B cell (primary cell): ENCODE measurements around the gene PRDM11. TPM values are rescaled to one million over a fixed set of nuclear protein-coding genes. Genes with fewer than 3 reads are reported as not detected.

ENCODE experiments used
- ATAC-seq: fragments of 200-7000 bp; cut with Tn5 transposase; one replicate; pipeline ENCODE4 v1.10.0; 2021; ENCODE audit warnings: low read depth, mild to moderate bottlenecking, moderate number of reproducible peaks, moderate library complexity
- CTCF ChIA-PET: fragments of 350-600 bp; sonication (Branson Sonifier 250); formaldehyde crosslinking; loops from one replicate; lab custom pipeline; 2021; ENCODE audit warnings: antibody characterized with exemption, inconsistent platforms; lab: Charles Lee
- POLR2A ChIA-PET: fragments of 350-600 bp; sonication (Branson Sonifier 250); formaldehyde crosslinking; loops from one replicate; lab custom pipeline; 2021; ENCODE audit warnings: antibody characterized with exemption; lab: Charles Lee
- DNase-seq: peaks from one replicate; pipeline ENCODE4 v3.0.0; 2013
- H2AFZ ChIP-seq: 2 replicates; pipeline ENCODE4 v1.6.1; 2012; ENCODE audit warnings: mild to moderate bottlenecking, low read depth, low read length; ENCODE audit not compliant: insufficient read depth, poor library complexity, severe bottlenecking
- H3K27ac ChIP-seq, 2 donors: 1 replicate in 1 of 2; 2 replicates in 1 of 2; pipeline ENCODE4 v1.5.1; 2012 to 2013; ENCODE audit warnings: low read length in 2 of 2, mild to moderate bottlenecking in 2 of 2, moderate library complexity in 1 of 2
- H3K27me3 ChIP-seq, 4 experiments: fragments of 200-600 bp in 1 of 4; sonication (generic) in 1 of 4; replicated peaks in 1 of 4; 1 replicate in 2 of 4; 2 replicates in 2 of 4; pipeline versions ENCODE4 v1.6.1 to v1.7.0; 2013 to 2016; ENCODE audit warnings: low read length in 3 of 4, mild to moderate bottlenecking in 2 of 4, mixed read lengths in 1 of 4, moderate library complexity in 1 of 4; ENCODE audit not compliant: insufficient read depth in 4 of 4, control insufficient read depth in 3 of 4; ENCODE audit errors: control extremely low read depth in 1 of 4
- H3K36me3 ChIP-seq, 2 experiments: replicated peaks in 1 of 2; 1 replicate in 1 of 2; 2 replicates in 1 of 2; pipeline versions ENCODE4 v1.6.1 to v1.7.1; 2013; ENCODE audit warnings: low read length in 1 of 2; ENCODE audit not compliant: insufficient read depth in 2 of 2, control insufficient read depth in 1 of 2; ENCODE audit errors: control extremely low read depth in 1 of 2, extremely low read depth in 1 of 2
- H3K4me1 ChIP-seq, 2 donors: fragments of 200-600 bp in 1 of 2; sonication (generic) in 1 of 2; 1 replicate in 1 of 2; 2 replicates in 1 of 2; pipeline versions ENCODE4 v1.5.1 to v1.6.1; 2013 to 2017; ENCODE audit warnings: low read length in 2 of 2; ENCODE audit not compliant: control insufficient read depth in 2 of 2, insufficient read depth in 2 of 2
- H3K4me2 ChIP-seq: replicated peaks from 2 replicates; pipeline ENCODE3; 2012; ENCODE audit warnings: mild to moderate bottlenecking, low read depth, low read length; ENCODE audit not compliant: poor library complexity, severe bottlenecking
- H3K4me3 ChIP-seq, 5 experiments: fragments of 200-600 bp in 1 of 5; sonication (generic) in 1 of 5; 1 replicate in 3 of 5; 2 replicates in 2 of 5; pipeline versions ENCODE4 v1.5.1 to v1.7.0; 2011 to 2016; ENCODE audit warnings: low read length in 4 of 5, mild to moderate bottlenecking in 4 of 5, low read depth in 2 of 5, control low read depth in 1 of 5, moderate library complexity in 1 of 5; ENCODE audit not compliant: insufficient read depth in 1 of 5; ENCODE audit errors: control extremely low read depth in 1 of 5, extremely low read depth in 1 of 5
- H3K79me2 ChIP-seq: fragments of 200-600 bp; sonication (generic); one replicate; pipeline ENCODE4 v1.6.0; 2016; ENCODE audit warnings: low read length; ENCODE audit not compliant: control insufficient read depth, insufficient read depth
- H3K9ac ChIP-seq: fragments of 200-600 bp; sonication (generic); 2 replicates; pipeline ENCODE4 v1.6.1; 2017; ENCODE audit warnings: mild to moderate bottlenecking, low read length, moderate library complexity
- H3K9me3 ChIP-seq, 3 donors: one replicate each; pipeline versions ENCODE4 v1.6.1 to v1.7.1; 2013; ENCODE audit warnings: low read length in 2 of 3; ENCODE audit not compliant: control insufficient read depth in 2 of 3, insufficient read depth in 1 of 3; ENCODE audit errors: control extremely low read depth in 1 of 3
- H4K20me1 ChIP-seq: 2 replicates; pipeline ENCODE4 v1.6.0; 2012; ENCODE audit warnings: mild to moderate bottlenecking, low read length; ENCODE audit not compliant: insufficient read depth, control insufficient read depth, poor library complexity, severe bottlenecking
- H3K27ac Mint-ChIP-seq: one replicate; pipeline ENCODE4 v1.8.0; 2021; ENCODE audit warnings: mixed read lengths
- H3K27me3 Mint-ChIP-seq: one replicate; pipeline ENCODE4 v1.8.0; 2021; ENCODE audit warnings: mixed read lengths
- H3K4me1 Mint-ChIP-seq: one replicate; pipeline ENCODE4 v1.8.0; 2021; ENCODE audit warnings: mixed read lengths
- H3K4me3 Mint-ChIP-seq: one replicate; pipeline ENCODE4 v1.8.0; 2021; ENCODE audit warnings: mixed read lengths
- H3K9me3 Mint-ChIP-seq: one replicate; pipeline ENCODE4 v1.8.0; 2022; ENCODE audit warnings: mixed read lengths; ENCODE audit not compliant: insufficient read depth
- CTCF ChIP-seq: fragments of 200-600 bp; IDR thresholded peaks from one replicate; pipeline ENCODE4 v1.8.0; 2022; ENCODE audit warnings: antibody characterized with exemption, mild to moderate bottlenecking
- EZH2 ChIP-seq: IDR thresholded peaks from 2 replicates; pipeline ENCODE4 v1.6.1; 2012; ENCODE audit warnings: borderline replicate concordance, low read depth, mild to moderate bottlenecking, moderate library complexity, low read length; ENCODE audit not compliant: insufficient read depth, poor library complexity, severe bottlenecking
- WGBS: methylation state at CpG from one replicate; pipeline ENCODE4 v1.1.5; 2013; ENCODE audit warnings: missing lambda C conversion rate; ENCODE audit not compliant: insufficient coverage; 5-methylcytosine and 5-hydroxymethylcytosine counted together
- intact Hi-C: fragments of 100-400 bp; cut with micrococcal nuclease; formaldehyde crosslinking; loops from one replicate; pipeline ENCODE4 v1.10.0; 2022
- polyA plus RNA-seq: library from polyadenylated mRNA; depleted of rRNA; stranded (reverse); fragments of >200 nt; gene quantifications from 2 replicates; pipeline ENCODE4 v1.2.3, GENCODE V29; 2012
- total RNA-seq, 2 donors: library from RNA; stranded (reverse); fragments of 120-200 nt in 1 of 2; gene quantifications; 1 replicate in 1 of 2; 2 replicates in 1 of 2; pipeline versions ENCODE4 v1.2.3 to v1.2.4, GENCODE V29; 2013 to 2022

The PRDM11 gene
- total and polyA plus RNA-seq, 2 donors (not counting 1 experiment from before 2014, with no cell fraction given), result 9.5 to 26.2 TPM

DNA sequence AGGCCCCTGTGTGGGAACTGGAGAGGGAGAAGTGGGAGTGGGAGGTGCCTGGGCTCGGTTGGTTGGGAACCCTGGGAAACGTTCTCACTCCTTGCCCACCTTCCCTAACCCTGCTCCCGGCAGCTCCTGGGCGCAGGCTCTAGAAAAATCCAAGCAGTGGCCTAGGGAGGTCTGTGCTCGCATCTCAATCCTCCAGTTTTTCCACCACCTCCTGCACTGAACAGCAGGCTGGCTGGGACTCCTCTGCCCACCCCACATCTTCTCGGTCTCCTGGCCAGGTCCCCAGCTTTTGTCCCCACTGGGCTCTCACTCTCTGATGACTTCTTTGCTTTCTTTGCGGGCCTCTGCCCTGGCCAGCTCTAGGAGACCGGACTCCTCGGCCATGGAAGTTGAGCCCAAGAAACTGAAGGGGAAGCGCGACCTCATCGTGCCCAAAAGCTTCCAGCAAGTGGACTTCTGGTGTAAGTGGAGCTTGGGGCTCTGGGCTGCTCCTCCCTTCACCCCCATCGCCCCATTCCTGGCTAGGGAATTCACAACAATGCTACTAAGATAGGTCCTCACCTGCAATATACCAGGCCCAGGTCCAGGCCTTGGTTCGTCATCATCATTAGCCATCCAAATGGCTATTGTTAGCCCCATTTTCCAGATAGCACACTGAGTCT, 35.6 kb downstream of the PRDM11 start:
- intact Hi-C loops, result no loop called here

More for the DNA sequence above, 35.6 kb downstream of the PRDM11 start:
- Mint-ChIP-seq H3K4me3 (peak overlapping the region; percentile 62), H3K4me1 (peaks cover 24% of the 10 kb centered on the region), H3K27ac (no peak overlapping the region), H3K9me3 (no peaks in the 10 kb centered on the region), H3K27me3 (peaks cover 12% of the 10 kb centered on the region)
- H3K4me3 ChIP-seq, result no peak overlapping the region
- peaks cover 41% of the 10 kb centered on the region for H4K20me1 ChIP-seq
- ChIA-PET POLR2A (no interaction called here), CTCF (interaction anchor here (0.7 to 1.0 kb wide), 2 partner anchors 10 to 66 kb away, joined by 3 read pairs; no protein-coding TSS in a partner anchor)
- H2AFZ ChIP-seq, result no peak overlapping the region
- no peaks in the 10 kb centered on the region for H3K9me3 ChIP-seq
- H3K27ac ChIP-seq, result no peak overlapping the region
- H3K4me1 ChIP-seq, result peaks cover 8 to 18% of the 10 kb centered on the region in 2 donors
- DNase-seq (no peak), ATAC-seq (no peak)
- H3K27me3 ChIP-seq, result peaks cover 0 to 12% (median 5%) of the 10 kb centered on the region in 4 experiments
- H3K4me2 ChIP-seq, result no peak overlapping the region
- TF ChIP-seq EZH2 (no peak), CTCF (no peak)
- H3K9ac ChIP-seq, result no peak overlapping the region
- 98% methylated on average over 10 of the region's 14 CpGs for WGBS
- peaks cover 0 to 38% of the 10 kb centered on the region in 2 experiments for H3K36me3 ChIP-seq
- H3K79me2 ChIP-seq, result peaks cover 6% of the 10 kb centered on the region
